ENCODE results near the gene OAS3. TPM values are rescaled to one million over a fixed set of nuclear protein-coding genes. Genes with fewer than 3 reads are reported as not detected.

The OAS3 gene
- total and polyA plus RNA-seq, 9 of the 15 experiments (the other 6 are each of a cell fraction or from before 2014, with no cell fraction given), result 0.21 to 2.0 (median 0.83) TPM

DNA sequence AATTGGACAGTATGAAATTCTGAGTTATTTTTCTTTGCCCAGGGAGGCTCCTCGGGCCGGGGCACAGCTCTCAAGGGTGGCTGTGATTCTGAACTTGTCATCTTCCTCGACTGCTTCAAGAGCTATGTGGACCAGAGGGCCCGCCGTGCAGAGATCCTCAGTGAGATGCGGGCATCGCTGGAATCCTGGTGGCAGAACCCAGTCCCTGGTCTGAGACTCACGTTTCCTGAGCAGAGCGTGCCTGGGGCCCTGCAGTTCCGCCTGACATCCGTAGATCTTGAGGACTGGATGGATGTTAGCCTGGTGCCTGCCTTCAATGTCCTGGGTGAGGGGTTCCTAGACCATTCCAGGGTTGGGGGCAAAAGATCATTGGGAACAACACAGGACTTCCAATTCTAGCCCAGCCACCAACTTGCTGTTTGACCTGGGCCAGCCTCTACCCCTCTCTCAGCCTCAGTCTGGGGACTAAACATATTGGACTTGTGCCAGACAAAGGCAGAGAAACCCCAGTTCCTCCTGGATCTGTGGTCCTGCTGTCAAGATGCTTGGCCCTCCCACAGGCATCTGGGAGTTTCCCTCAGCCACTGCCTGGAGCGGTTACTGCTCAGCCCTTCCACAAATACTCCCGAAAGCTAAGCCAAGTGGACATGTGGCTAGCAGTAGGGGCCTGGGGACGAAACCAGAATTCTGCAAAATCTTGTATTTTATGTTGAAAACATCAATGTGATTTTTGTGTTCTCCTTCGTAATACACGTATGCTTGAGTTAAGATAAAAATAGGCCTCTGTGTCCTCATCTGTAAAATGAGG lies 3.5 kb downstream of the OAS3 start:
- no peak overlapping the region for H3K9ac ChIP-seq (ENCODE audit: insufficient read depth in 1 of 2, low read depth in 2 of 2, low read length in 2 of 2)

More for the DNA sequence above, 3.5 kb downstream of the OAS3 start:
- Histone ChIP-seq H2AFZ (ENCODE audit: low read depth, low read length) (no peak overlapping the region), H3K79me2 (ENCODE audit: control insufficient read depth, insufficient read depth, low read length) (no peaks in the 10 kb centered on the region), H3K4me1 (replicated peaks in 1 of 2; ENCODE audit: control insufficient read depth in 2 of 2, insufficient read depth in 2 of 2, low read length in 2 of 2) (peaks cover 4 to 7% of the 10 kb centered on the region in 2 experiments; a peak in 4 of 5 replicates), H3K4me2 (ENCODE audit: insufficient read depth, low read length) (no peak overlapping the region), H3K9me1 (ENCODE audit: control insufficient read depth, insufficient read depth, low read length) (no peaks in the 10 kb centered on the region), H4K20me1 (replicated peaks; ENCODE audit: control insufficient read depth, insufficient read depth, low read length) (0 out of 2 replicates have a peak, but pooled peaks cover 3% of the 10 kb centered on the region), H3K36me3 (ENCODE audit: control insufficient read depth, insufficient read depth, low read length) (no peaks in the 10 kb centered on the region), H3K27ac (ENCODE audit: extremely low read depth, low read depth, low read length) (no peak overlapping the region), H3K27me3 (ENCODE audit: control insufficient read depth in 2 of 2, insufficient read depth in 2 of 2, low read length in 2 of 2) (peaks cover 6 to 29% of the 10 kb centered on the region in 2 experiments; a peak in 4 of 5 replicates), H3K4me3 (no peak overlapping the region), H3K9me3 (replicated peaks; ENCODE audit: control insufficient read depth, insufficient read depth, low read depth, low read length) (no peaks in the 10 kb centered on the region)
- ChIA-PET POLR2A (interaction anchor here (0.7 kb wide), 1 partner anchor 818 kb away, joined by 3 read pairs; no protein-coding TSS in a partner anchor), CTCF (ENCODE audit: low intra/inter-chr PET ratio) (no interaction called here)
- in situ Hi-C loops (cut with MboI), result no loop called here
- TF ChIP-seq ZBED1 (IDR thresholded peaks at IDR 0.05) (no peak), PCBP1 (IDR thresholded peaks at IDR 0.05; ENCODE audit: low read depth, low read length, poor library complexity, severe bottlenecking) (no peak)
- TF ChIP-seq, protein P1, sequence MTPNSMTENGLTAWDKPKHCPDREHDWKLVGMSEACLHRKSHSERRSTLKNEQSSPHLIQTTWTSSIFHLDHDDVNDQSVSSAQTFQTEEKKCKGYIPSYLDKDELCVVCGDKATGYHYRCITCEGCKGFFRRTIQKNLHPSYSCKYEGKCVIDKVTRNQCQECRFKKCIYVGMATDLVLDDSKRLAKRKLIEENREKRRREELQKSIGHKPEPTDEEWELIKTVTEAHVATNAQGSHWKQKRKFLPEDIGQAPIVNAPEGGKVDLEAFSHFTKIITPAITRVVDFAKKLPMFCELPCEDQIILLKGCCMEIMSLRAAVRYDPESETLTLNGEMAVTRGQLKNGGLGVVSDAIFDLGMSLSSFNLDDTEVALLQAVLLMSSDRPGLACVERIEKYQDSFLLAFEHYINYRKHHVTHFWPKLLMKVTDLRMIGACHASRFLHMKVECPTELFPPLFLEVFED (CRISPR knock-in tag; conservative IDR thresholded peaks at IDR 0.05), result no peak
- 12% methylated on average over 15 of the region's 16 CpGs for WGBS (ENCODE audit: insufficient coverage, low coverage, missing lambda C conversion rate)
- intact Hi-C loops (cut with micrococcal nuclease), result no loop called here
- no peak for FAIRE-seq
- BruUV-seq (replicated peaks), result no TSS peak
- DNase-seq (ENCODE audit: extremely low read depth in 1 of 4, low spot score in 3 of 4), result no peak
- no peak for ATAC-seq
